RWPE1 (cell line): ENCODE data around the gene CPEB4.
A peak's percentile ranks its signal among the peaks of the same experiment; 100 is the strongest.

Source experiments
- CTCF ChIA-PET: fragments of 350-600 bp; sonication (Branson Sonifier 250); formaldehyde crosslinking; extraction: SDS; loops from one replicate; lab custom pipeline; 2021; lab: Yijun Ruan, JAX
- POLR2A ChIA-PET: fragments of 400-600 bp; formaldehyde crosslinking; extraction: SDS; loops from one replicate; lab custom pipeline; 2020; ENCODE audit warnings: antibody characterized with exemption; ENCODE audit not compliant: low non-redundant PET; lab: Yijun Ruan, JAX
- DNase-seq: peaks from one replicate; pipeline ENCODE4 v3.0.0; 2012; ENCODE audit warnings: low spot score
- H3K27ac ChIP-seq: fragments of 450-650 bp; 2 replicates; pipeline ENCODE4 v1.5.1; 2017
- CTCF ChIP-seq: fragments of 450-650 bp; conservative IDR thresholded peaks from 2 replicates; pipeline ENCODE4 v1.5.1; 2017; ENCODE audit warnings: low read depth, mild to moderate bottlenecking

The CPEB4 gene

GRCh38 chr5:173882632-173883031 lies 5.5 kb upstream of the CPEB4 start:
- ChIA-PET POLR2A (no interaction called here), CTCF (no interaction called here)
- peak; percentile 39 for DNase-seq
- H3K27ac ChIP-seq: no peak overlapping the region
- no peak for TF ChIP-seq CTCF

DNA sequence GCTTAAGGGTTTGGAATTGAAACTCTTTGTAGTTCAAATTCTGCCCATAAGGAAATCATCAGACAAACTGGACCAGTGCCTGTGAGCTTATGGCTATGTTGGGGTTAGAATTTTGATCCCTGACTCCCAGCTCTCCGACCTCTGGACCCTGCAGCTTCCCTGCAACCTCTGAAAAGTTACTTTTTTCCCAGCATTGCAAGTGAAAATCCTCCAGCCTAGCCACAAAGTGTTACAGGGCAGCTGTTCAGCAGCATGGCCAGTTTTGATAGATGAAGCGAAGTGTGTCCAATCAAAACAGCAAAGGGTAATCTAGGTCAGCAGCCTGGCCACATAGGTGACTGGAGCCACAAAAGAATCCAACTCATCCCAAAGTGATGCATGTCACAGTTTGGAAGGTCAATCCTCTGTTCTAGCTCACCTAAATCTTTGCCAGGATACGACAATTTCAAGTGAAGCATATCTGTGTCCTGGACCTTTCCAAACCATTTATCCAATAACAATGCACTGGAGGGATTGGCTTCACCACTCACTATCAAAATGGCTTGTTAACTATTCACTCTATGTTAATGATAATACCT lies 4.7 kb upstream of the CPEB4 start:
- POLR2A ChIA-PET: no interaction called here
- CTCF ChIA-PET: interaction anchor here (0.5 kb wide), 1 partner anchor 1052 kb away, joined by 5 read pairs; no protein-coding TSS in a partner anchor
- no peak for TF ChIP-seq CTCF
- DNase-seq: no peak
- H3K27ac ChIP-seq: no peak overlapping the region

DNA sequence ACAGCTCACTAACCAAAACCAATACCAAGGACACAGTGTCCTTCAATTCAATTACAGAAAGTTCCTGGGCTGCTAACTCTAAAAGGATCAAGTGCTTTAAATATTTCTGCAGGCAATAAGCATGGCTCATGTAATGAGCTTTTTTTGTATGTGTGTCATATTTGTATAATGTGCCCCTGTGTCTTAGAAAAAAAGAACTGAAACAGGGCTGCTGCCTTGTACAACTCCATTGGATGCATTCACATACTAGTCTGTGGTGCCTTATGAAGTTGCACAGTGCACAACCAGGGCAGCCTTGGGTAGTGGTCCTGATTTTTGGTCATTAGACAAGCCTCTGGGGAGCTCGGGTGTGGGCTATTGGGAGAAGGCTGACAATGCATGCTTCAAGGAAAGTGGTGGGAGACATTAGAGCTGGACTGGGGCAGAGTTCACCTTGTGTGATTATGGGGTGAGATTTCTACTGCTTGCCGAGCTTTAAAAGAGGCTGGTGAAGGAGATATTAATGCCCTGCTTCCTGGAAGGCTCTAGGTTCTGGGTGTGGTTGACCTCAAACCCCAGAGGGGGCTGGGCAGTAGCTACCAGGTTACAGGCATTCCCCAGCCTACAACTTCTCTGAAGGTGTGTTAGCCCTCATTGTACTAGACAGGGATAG lies 3.6 kb upstream of the CPEB4 start:
- POLR2A ChIA-PET: interaction anchor here (0.6 to 1.1 kb wide), 2 partner anchors 107 to 121 kb away, joined by 4 read pairs; no protein-coding TSS in a partner anchor
- no peak for TF ChIP-seq CTCF
- CTCF ChIA-PET: interaction anchor here (0.5 to 1.2 kb wide), 5 partner anchors 11 to 187 kb away, joined by 3 to 6 read pairs (median 4); no protein-coding TSS in a partner anchor
- no peak for DNase-seq
- no peak overlapping the region for H3K27ac ChIP-seq

DNA sequence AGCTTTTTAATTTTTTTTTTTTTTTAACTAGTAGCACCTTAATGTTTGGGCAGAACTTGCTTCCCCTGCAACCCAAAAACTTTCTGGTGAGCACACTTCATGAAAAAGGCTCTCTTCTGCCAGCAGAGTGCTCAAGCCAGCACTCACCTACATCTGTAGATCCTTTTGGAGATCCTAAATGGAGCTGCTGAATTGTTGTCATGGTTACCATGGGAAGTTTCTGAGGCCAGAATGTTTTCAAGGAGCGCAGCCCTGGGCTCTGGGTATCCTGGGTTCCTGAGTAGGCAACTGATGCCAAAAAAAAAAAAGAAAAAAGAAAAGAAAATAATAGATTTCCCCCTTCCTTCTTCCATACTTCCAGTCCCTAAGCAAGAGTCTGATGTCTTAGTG lies 3.1 kb upstream of the CPEB4 start:
- TF ChIP-seq CTCF: no peak

GRCh38 chr5:173885475-173886010 lies 2.6 kb upstream of the CPEB4 start:
- DNase-seq: no peak
- CTCF ChIA-PET: interaction anchor here (1.2 kb wide), 1 partner anchor 40 kb away, joined by 3 read pairs; no protein-coding TSS in a partner anchor
- POLR2A ChIA-PET: interaction anchor here (1.1 kb wide), 1 partner anchor 122 kb away, joined by 4 read pairs; no protein-coding TSS in a partner anchor
- H3K27ac ChIP-seq: no peak overlapping the region
- no peak for TF ChIP-seq CTCF

More for the DNA sequence above, 3.1 kb upstream of the CPEB4 start:
- ChIA-PET CTCF (interaction anchor here (0.5 to 1.2 kb wide), 2 partner anchors 40 to 51 kb away, joined by 3 to 5 read pairs; no protein-coding TSS in a partner anchor), POLR2A (interaction anchor here (0.6 to 1.1 kb wide), 2 partner anchors 107 to 122 kb away, joined by 4 read pairs; no protein-coding TSS in a partner anchor)
- no peak overlapping the region for H3K27ac ChIP-seq
- no peak for DNase-seq

DNA sequence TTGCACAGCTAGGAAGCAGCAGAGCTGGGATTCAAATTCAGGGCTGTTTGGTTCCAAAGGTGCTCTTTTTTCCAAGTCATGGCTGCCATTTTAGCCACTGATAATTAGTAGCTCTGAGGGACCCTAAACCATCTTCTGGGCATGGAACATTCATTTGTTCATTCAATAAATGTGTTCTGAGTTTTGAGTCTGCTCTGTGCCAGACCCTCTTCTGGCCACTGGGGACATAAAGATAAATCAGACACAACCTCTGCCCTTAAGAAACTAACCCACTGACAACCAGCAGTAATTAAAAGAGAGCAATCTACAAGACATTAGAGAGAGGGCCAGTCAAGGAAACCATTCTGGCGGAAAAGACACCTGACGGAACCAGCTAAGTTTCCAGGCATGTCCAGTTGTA lies 2.0 kb upstream of the CPEB4 start:
- ChIA-PET CTCF (interaction anchor here (0.6 kb wide), 1 partner anchor 87 kb away, joined by 3 read pairs; no protein-coding TSS in a partner anchor), POLR2A (no interaction called here)
- DNase-seq: no peak
- TF ChIP-seq CTCF: no peak
- H3K27ac ChIP-seq: no peak overlapping the region
